Activated naive CD8-positive, alpha-beta T cell treated with anti-CD3 and anti-CD28 coated beads for 36 hours (primary cell): ENCODE measurements around the gene ALDH16A1. TPM values are rescaled to one million over a fixed set of nuclear protein-coding genes. Genes with fewer than 3 reads are reported as not detected.

Experiments
- DNase-seq: peaks from one replicate; pipeline ENCODE4 v3.0.0; 2021
- H3K27ac Mint-ChIP-seq: one replicate; pipeline ENCODE4 v1.8.0; 2022; ENCODE audit warnings: mild to moderate bottlenecking, moderate library complexity, mixed read lengths
- H3K27me3 Mint-ChIP-seq: one replicate; pipeline ENCODE4 v1.8.0; 2022; ENCODE audit warnings: mild to moderate bottlenecking, mixed read lengths
- H3K36me3 Mint-ChIP-seq: one replicate; pipeline ENCODE4 v1.8.0; 2021; ENCODE audit warnings: mild to moderate bottlenecking, mixed read lengths
- H3K4me1 Mint-ChIP-seq: one replicate; pipeline ENCODE4 v1.8.0; 2021; ENCODE audit warnings: mixed read lengths
- H3K4me3 Mint-ChIP-seq: one replicate; pipeline ENCODE4 v1.8.0; 2022; ENCODE audit warnings: mild to moderate bottlenecking, moderate library complexity, mixed read lengths
- H3K9me3 Mint-ChIP-seq: one replicate; pipeline ENCODE4 v1.8.0; 2022; ENCODE audit warnings: mixed read lengths
- total RNA-seq, 2 experiments: library from RNA; stranded (reverse); gene quantifications; one replicate each; pipeline ENCODE4 v1.2.3, GENCODE V29; 2021

The ALDH16A1 gene
- 10 to 100 TPM; 34.4 to 42.0 TPM for total RNA-seq

DNA sequence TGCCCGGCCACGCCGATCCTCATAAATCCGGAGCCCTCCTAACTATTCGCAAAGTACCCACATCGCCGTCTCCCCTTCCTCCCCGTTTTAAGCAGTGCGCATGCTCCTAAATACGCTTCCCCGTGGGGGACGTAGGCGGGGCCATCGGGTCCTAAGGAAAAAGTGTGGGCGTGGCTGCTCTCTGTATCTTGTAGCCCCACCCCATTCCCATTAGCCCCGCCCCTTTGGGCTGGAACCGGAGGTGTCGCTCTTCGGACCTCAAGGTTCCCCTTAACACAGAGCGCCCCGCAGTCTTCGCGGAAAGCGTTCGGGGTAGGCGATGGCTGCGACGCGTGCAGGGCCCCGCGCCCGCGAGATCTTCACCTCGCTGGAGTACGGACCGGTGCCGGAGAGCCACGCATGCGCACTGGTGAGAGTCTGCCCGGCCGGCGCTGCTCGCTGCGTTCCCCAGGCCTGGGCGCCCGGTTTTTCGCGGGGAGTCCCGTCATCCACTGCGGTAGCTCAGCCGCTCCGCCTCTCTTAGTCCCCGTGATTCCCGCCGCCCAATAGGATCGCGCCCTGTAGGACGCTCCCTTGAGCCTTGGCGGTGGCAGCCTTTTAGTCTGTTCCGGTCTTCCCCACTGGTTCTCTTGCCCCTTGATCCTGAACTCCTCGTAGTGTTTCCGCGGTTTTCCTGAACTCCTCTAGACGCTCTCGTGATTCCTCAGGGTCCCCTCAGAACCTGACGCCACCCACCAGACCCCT lies at the start of gene ALDH16A1:
Gene ALDH16A1, plus strand, starts transcription at position 213 of the 744 bp plus-strand sequence. Its CDS starts 107 bp downstream, at position 320.
- DNase-seq: peak; percentile 99
- Mint-ChIP-seq H3K27me3 (no peaks in the 10 kb centered on the region), H3K27ac (peak within 1 kb of the TSS; percentile 100), H3K4me3 (peak within 1 kb of the TSS; percentile 99), H3K36me3 (peaks cover 28% of the 10 kb centered on the region), H3K4me1 (peaks cover 39% of the 10 kb centered on the region), H3K9me3 (no peaks in the 10 kb centered on the region)

DNA sequence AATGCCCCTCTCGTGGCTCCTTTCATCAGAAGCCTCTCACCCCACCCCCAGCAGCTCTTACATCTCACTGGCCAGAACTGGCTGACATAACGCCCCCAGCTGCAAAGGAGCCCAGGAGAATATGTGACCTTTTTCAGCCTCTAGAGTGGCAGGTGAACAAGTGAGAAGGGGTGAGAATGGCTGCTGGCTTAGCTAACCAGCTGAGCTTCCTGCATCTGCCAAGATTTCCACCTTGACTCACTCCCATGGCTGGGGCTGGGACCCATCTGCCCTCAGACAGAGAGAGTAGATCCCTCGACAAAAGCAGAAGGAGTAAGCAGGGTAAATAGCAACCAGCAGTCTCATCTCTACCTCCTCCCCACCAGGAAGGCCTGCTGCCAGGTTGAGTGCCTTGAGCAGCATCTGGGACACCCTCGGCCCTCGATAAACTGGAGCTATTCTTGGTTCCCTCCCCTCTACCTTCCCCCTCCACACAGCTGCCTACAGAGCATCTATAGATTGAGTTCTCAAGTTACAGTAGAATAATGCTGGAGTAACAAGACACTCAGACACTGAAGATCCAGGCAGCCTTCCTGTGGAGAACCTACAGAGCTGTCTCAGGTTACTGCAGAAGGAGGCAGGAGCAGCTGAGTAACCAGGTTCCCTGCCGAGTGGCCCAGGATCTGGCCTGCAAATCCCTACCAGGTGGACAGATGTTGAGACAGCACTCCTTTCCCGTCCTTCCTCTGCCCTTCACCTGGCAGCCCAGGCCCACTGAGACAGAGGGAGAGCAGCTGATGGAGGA lies 49.4 kb upstream of the ALDH16A1 start:
- Mint-ChIP-seq H3K4me3 (no peak overlapping the region), H3K9me3 (no peaks in the 10 kb centered on the region), H3K27ac (no peak overlapping the region), H3K36me3 (no peaks in the 10 kb centered on the region), H3K27me3 (peaks cover 4% of the 10 kb centered on the region), H3K4me1 (peaks cover 21% of the 10 kb centered on the region)
- no peak for DNase-seq

DNA sequence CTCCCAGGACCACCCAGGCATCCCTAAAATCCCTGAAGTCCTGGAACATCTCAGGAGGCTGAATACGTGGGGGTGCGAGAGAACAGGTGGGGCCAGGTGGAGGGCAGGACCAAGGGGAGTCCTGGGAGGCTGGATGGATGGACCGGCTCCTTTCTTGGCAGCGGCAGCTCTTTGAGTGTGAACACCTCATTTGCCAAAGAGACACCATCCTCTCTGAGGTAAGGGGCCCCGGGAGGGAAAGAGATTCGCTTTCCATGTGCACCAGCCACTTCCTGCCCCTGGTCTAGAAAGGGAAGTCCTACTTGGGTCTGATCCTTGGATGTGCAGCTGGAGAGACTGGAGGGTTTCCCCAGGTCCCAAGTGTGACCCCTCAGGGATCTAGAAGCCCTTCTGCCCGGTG lies 45.9 kb upstream of the ALDH16A1 start:
- DNase-seq: no peak
- H3K36me3 Mint-ChIP-seq: no peaks in the 10 kb centered on the region
- no peak overlapping the region for H3K27ac Mint-ChIP-seq
- peaks cover 4% of the 10 kb centered on the region for H3K27me3 Mint-ChIP-seq
- peaks cover 42% of the 10 kb centered on the region for H3K4me1 Mint-ChIP-seq
- H3K9me3 Mint-ChIP-seq: no peaks in the 10 kb centered on the region
- no peak overlapping the region for H3K4me3 Mint-ChIP-seq

DNA sequence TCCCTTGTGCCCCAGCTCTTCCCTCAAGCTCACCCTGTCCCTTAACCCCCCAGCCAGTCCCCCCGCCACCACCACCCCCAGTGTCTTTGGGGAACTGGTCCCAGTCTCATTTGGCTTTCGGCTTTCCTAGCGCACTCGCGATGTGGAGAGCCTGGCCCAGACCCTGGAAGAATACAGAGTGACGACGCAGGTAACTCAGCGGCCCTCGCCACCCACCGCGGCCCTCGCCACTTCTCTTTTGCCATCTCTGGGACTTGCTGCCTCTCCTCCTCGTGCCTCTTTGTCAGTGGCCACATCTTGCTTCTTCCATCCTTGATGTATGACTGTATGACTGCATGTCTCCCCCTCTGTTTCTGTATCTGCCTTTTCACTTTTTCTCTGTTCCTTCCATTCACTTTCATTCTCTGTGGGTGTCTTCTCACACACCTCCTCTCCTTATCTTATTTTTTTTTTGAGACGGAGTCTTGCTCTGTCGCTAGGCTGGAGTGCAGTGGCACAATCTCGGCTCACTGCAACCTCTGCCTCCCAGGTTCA lies 45.5 kb upstream of the ALDH16A1 start:
- peaks cover 4% of the 10 kb centered on the region for H3K27me3 Mint-ChIP-seq
- no peak overlapping the region for H3K4me3 Mint-ChIP-seq
- H3K4me1 Mint-ChIP-seq: peaks cover 44% of the 10 kb centered on the region
- no peaks in the 10 kb centered on the region for H3K36me3 Mint-ChIP-seq
- DNase-seq: no peak
- no peak overlapping the region for H3K27ac Mint-ChIP-seq
- no peaks in the 10 kb centered on the region for H3K9me3 Mint-ChIP-seq

DNA sequence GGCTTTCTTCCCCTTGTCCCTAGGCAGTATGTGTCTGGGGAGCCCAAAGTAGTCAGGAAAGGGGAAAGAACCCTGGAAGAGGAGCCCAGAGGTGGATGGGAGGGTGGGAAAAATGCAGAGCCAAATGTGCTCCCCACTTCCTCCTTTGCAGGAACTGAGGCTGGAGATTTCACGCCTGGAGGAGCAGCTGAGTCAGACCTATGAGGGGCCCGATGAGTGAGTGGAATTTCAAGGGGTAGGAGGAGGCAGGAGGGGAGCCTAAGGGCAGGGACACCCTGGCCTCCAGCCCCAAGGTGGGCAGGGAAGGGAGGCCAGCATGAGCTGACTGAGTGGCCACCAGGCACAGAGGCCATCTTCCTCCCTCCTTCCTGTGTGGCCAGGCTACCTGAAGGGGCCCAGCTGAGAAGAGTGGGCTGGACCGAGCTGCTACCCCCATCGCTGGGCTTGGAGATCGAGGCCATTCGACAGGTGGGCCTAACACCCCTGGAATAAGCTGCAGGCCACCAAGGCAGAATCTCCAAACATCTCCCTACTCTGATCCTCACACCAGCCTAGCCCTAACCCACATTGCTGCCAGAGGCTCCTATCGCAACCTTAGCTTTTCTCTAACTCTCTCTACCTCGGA lies 44.1 kb upstream of the ALDH16A1 start:
- peaks cover 41% of the 10 kb centered on the region for H3K4me1 Mint-ChIP-seq
- DNase-seq: no peak
- H3K36me3 Mint-ChIP-seq: no peaks in the 10 kb centered on the region
- peaks cover 4% of the 10 kb centered on the region for H3K27me3 Mint-ChIP-seq
- H3K9me3 Mint-ChIP-seq: no peaks in the 10 kb centered on the region
- H3K4me3 Mint-ChIP-seq: peak overlapping the region; percentile 44
- H3K27ac Mint-ChIP-seq: peak overlapping the region; percentile 54

DNA sequence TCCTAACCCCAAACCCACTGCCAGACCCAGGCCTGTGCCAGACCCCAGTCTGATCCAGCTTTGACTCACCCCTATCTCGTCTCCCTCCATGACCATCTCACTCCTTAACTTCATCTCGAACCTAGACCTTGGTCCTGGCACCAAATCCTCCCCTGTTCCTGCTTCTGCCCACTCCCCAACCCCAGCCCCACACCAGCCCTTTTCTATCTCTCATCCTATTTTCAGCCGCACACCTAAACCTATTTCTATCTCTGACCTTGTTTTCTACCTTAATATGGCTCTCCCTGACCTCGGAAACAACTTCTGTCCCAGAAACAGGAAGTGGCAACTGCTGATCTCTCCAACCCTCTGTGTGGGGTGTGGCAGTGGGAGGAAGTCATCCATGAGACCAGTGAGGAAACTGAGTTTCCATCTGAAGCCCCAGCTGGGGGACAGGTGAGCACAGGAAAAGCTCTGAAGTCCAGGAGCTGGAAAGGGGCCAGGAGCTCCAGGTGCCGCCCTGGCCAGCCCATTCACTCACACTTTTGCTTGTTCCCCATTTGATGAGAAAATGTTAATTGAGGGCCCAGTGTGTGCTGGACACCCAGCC lies 43.5 kb upstream of the ALDH16A1 start:
- Mint-ChIP-seq H3K27ac (peak overlapping the region; percentile 54), H3K36me3 (no peaks in the 10 kb centered on the region), H3K9me3 (no peaks in the 10 kb centered on the region), H3K4me1 (peaks cover 41% of the 10 kb centered on the region), H3K27me3 (peaks cover 4% of the 10 kb centered on the region), H3K4me3 (peak overlapping the region; percentile 44)
- DNase-seq: no peak

DNA sequence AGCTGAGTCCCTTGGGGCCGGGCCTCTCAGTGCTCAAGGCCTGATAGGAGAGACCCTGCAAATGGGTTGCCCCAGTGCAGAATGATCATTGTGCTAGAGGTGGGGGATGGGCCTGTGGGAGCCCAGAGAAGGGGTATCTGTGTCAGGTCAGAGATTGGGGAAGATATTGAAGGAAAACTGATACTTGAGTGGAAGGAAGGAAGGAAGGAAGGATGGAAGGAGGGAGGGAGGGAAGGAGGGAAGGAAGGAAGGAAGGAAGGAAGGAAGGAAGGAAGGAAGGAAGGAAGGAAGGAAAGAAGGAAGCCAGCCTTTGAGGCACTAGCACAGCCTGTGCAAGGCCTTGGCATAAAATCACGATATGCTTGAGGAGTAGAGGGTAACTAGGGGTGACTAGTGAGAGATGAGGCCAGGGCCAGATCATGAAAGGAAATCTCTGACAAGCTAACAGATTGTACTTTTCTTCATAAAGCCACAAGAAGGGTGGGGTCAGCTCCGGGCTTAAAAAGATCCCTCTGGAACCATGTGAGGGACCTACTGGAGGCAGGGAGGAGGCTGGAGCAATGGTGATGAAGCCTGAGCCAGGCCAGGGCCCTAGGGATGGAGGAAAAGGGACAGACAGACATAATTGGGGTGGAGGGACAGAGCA lies 41.2 kb upstream of the ALDH16A1 start:
- Mint-ChIP-seq H3K27ac (no peak overlapping the region), H3K9me3 (no peaks in the 10 kb centered on the region), H3K27me3 (peaks cover 4% of the 10 kb centered on the region), H3K4me1 (peaks cover 40% of the 10 kb centered on the region), H3K4me3 (no peak overlapping the region), H3K36me3 (no peaks in the 10 kb centered on the region)
- no peak for DNase-seq

DNA sequence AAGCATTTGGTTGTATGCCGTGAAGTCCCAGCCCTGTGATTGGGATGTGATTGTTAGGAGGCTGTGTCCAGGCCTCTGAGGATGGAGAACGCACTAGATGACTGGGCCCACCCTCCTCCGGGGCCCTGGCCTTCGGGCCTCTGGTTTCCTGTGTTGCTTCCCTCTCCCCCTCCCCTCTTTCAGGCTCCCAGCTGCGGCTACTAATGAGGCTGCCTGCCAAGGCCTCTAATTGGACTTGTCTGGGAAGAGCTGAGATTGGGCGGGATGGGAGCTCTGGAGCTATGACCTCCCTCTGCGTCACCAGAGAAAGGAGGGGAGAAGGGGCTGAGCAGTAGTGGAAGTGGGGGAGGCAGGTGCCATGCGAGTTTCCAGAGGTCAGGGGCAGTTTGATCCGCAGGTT lies 39.7 kb upstream of the ALDH16A1 start:
- Mint-ChIP-seq H3K36me3 (no peaks in the 10 kb centered on the region), H3K4me3 (no peak overlapping the region), H3K27me3 (peaks cover 7% of the 10 kb centered on the region), H3K27ac (no peak overlapping the region), H3K9me3 (no peaks in the 10 kb centered on the region), H3K4me1 (peaks cover 30% of the 10 kb centered on the region)
- no peak for DNase-seq

DNA sequence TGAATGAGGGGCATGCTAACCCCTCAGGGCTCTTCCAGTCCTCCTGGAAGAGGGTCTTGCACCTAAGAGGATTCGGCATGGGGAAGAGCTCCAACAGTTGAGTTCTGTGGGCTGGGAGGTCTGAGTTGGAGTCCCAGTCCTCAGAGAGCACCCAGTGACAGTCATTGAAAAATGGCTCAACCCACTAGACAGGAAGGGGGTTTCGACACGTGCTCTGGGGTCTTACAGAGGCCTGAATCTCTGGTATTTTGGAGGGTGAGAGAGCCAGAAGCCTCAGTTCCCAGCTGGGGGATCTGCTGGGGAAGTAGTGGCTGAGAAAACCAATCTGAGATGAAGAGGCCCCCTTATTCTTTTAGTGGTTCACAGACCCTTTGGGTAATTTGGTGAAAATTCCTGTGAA lies 38.8 kb upstream of the ALDH16A1 start:
- peaks cover 20% of the 10 kb centered on the region for H3K4me1 Mint-ChIP-seq

DNA sequence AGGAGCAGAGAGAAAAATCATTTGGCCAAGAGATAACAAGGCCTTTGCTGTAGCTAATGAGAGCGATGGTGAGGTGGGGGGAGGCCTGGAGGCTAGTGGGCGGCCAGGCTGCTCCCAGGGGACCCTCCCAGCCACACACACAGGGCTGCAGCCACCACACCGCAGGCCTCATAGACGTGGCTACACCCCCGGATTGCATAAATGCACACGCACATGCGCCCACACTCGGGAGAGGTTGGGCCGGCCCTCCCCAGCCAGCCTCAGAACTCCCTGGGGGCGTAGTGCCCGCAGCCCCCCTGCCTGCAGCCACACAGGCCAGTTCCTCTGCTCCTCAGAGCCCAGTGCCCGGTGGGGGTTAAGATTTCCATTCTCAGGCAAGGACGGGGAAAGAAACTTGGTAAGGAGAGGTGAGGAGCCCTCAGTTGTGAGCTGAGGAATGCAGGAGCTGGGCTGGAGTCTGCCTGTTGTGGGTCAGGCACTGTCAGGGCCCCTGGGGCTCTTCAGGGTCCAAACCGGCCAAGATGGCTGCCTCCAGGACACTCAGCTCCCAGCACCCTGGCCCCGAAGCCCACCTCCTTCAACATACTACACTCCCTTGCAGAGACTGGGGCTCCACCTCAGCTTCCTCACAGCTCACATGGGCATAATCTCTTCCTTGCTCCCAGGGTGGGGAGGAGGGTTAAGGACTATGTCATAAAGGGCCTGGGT lies 37.8 kb upstream of the ALDH16A1 start:
- no peaks in the 10 kb centered on the region for H3K9me3 Mint-ChIP-seq
- no peak overlapping the region for H3K4me3 Mint-ChIP-seq
- H3K36me3 Mint-ChIP-seq: no peaks in the 10 kb centered on the region
- no peak for DNase-seq
- H3K27me3 Mint-ChIP-seq: peaks cover 25% of the 10 kb centered on the region
- H3K27ac Mint-ChIP-seq: no peak overlapping the region
- peaks cover 10% of the 10 kb centered on the region for H3K4me1 Mint-ChIP-seq

More for the DNA sequence above, 38.8 kb upstream of the ALDH16A1 start:
- no peaks in the 10 kb centered on the region for H3K36me3 Mint-ChIP-seq
- no peak for DNase-seq
- H3K4me3 Mint-ChIP-seq: no peak overlapping the region
- H3K9me3 Mint-ChIP-seq: no peaks in the 10 kb centered on the region
- H3K27me3 Mint-ChIP-seq: peaks cover 15% of the 10 kb centered on the region
- no peak overlapping the region for H3K27ac Mint-ChIP-seq

DNA sequence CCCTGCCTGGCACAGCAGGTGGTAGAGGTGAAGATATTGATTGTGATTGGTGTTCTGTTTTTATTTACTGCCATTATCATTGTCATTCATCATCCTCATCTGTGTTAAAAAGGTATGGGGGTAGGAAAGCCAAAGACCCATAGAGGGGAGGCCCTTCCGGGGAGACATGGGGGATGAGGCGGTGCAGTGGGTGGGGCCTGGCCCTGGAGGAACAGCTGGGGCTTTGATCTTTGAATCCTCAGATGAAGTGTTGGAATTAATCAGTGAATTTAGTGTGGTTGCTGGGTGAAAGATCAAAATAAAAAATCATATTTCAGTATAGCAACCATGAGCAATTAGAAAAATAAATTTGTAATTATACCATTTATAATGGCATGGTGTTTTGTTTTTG lies 37.2 kb upstream of the ALDH16A1 start:
- Mint-ChIP-seq H3K27me3 (peaks cover 31% of the 10 kb centered on the region), H3K9me3 (no peaks in the 10 kb centered on the region), H3K4me3 (no peak overlapping the region), H3K27ac (no peak overlapping the region), H3K4me1 (peaks cover 10% of the 10 kb centered on the region), H3K36me3 (no peaks in the 10 kb centered on the region)
- DNase-seq: no peak

DNA sequence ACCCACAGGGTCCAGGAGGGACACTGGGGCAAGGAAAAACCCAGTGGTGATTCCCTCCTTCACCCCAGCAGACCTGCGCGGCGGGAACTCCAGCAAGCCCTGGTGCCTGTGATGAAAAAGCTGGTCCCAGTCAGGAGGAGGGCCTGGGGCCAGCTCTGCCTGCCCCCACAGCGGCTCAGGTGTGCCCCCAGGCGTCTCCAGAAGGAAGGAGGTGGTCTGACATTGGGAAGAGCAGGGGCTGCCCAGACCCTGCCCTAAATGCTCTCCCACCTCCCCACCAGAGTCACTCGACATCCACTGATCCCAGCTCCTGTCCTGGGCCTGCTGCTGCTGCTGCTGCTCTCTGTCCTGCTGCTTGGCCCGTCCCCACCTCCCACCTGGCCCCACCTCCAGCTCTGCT lies 35.9 kb upstream of the ALDH16A1 start:
- H3K27me3 Mint-ChIP-seq: peaks cover 44% of the 10 kb centered on the region
- no peak overlapping the region for H3K27ac Mint-ChIP-seq
- no peak for DNase-seq
- peaks cover 13% of the 10 kb centered on the region for H3K4me1 Mint-ChIP-seq
- no peaks in the 10 kb centered on the region for H3K9me3 Mint-ChIP-seq
- no peak overlapping the region for H3K4me3 Mint-ChIP-seq
- no peaks in the 10 kb centered on the region for H3K36me3 Mint-ChIP-seq

DNA sequence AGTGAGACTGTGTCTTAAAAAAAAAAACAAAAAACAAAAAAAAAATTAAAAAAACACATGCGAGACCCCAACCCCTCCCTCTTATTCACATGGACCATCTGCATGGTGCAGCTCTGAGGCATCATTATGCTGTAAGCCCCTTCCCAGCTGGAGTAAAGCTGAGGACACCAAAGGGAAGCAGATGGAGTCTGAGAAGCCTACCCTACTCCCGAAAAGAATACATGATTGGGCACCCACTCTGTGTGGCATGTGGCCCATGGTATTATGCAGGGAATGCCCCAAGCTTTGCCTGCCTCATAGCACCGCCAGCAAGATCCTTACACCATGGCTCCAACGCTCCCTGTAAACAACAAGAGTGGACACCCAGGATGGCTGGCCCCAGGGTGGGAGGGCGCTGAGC lies 34.5 kb upstream of the ALDH16A1 start:
- H3K9me3 Mint-ChIP-seq: no peaks in the 10 kb centered on the region
- no peak for DNase-seq
- peaks cover 55% of the 10 kb centered on the region for H3K27me3 Mint-ChIP-seq
- no peak overlapping the region for H3K4me3 Mint-ChIP-seq
- no peaks in the 10 kb centered on the region for H3K36me3 Mint-ChIP-seq
- H3K27ac Mint-ChIP-seq: no peak overlapping the region
- H3K4me1 Mint-ChIP-seq: peaks cover 18% of the 10 kb centered on the region

DNA sequence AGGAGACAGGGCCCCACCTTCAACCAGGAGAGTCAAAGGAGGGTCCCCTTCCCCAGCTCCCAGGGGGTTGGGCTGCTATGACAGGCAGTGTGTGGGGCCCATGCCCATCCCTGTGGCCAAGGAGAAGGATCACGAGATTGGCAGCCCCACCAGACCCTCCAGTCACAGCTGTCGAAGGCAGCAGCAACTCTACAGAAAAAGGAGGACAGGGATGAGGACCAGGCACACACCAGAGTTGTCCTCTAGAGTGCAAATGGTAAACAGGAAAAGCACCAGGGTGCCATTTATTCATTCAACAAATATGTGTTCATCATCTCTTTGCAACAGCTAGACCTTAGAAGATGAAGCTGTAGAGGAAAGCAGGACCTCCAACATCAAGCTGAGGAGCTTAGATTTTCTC lies 33.9 kb upstream of the ALDH16A1 start:
- Mint-ChIP-seq H3K27me3 (peaks cover 62% of the 10 kb centered on the region), H3K36me3 (no peaks in the 10 kb centered on the region), H3K4me3 (no peak overlapping the region), H3K9me3 (no peaks in the 10 kb centered on the region), H3K27ac (no peak overlapping the region), H3K4me1 (peaks cover 23% of the 10 kb centered on the region)
- DNase-seq: no peak
